ENCODE results near the gene WDR12. TPM values are rescaled to one million over a fixed set of nuclear protein-coding genes. Genes with fewer than 3 reads are reported as not detected.

The WDR12 gene
- total and polyA plus RNA-seq, 9 of the 15 experiments (the other 6 are each of a cell fraction or from before 2014, with no cell fraction given), result 109 to 554 (median 174) TPM

DNA sequence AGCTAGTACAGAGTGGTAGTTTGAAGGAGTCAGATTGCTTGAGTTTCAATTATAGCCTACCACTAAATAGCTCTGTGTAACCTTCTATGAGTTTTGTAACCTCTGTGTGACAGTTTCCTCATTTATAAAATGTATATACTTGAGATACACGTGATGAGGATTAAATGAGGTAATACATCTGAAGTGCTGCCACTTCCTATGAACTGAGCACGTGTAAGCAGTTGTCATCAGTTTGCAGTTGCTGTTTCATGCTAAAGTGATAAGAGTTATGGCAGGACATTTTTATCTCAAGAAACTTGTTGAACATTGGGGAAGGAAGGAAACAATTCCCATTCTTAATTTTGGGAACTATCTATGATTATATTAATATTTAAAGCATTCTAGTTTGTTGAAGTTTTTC is 39.1 kb upstream of the WDR12 start (continued):
- TF ChIP-seq RFX1 (IDR thresholded peaks at IDR 0.05) (no peak), RBM14 (IDR thresholded peaks at IDR 0.05; ENCODE audit: borderline replicate concordance, insufficient read depth, low read depth, low read length) (no peak), NONO (IDR thresholded peaks at IDR 0.05; ENCODE audit: low read depth in 2 of 2, low read length in 1 of 2) (no peak), HNRNPK (IDR thresholded peaks at IDR 0.05; ENCODE audit: low read depth, low read length, poor library complexity, severe bottlenecking) (no peak), KDM2B (CRISPR knock-in tag; IDR thresholded peaks at IDR 0.05) (no peak), SRSF9 (IDR thresholded peaks at IDR 0.05; ENCODE audit: borderline replicate concordance, low read depth, low read length) (no peak), ZC3H11A (IDR thresholded peaks at IDR 0.05; ENCODE audit: low read depth, low read length) (no peak), ZNF57 (CRISPR knock-in tag; IDR thresholded peaks at IDR 0.05) (no peak), KAT2B (IDR thresholded peaks at IDR 0.05; ENCODE audit: low read depth, low read length) (no peak), KDM5B (IDR thresholded peaks at IDR 0.05; ENCODE audit: insufficient replicate concordance, low read depth, low read length) (no peak), BHLHE40 (IDR thresholded peaks at IDR 0.05; ENCODE audit: low read length) (peak; percentile 97), MIER1 (IDR thresholded peaks at IDR 0.05; ENCODE audit: low read depth) (no peak), PRMT5 (CRISPR knock-in tag; IDR thresholded peaks at IDR 0.05) (no peak), MEIS2 (IDR thresholded peaks at IDR 0.05; ENCODE audit: partially characterized antibody) (peak; percentile 90)
- TF ChIP-seq, protein P1, sequence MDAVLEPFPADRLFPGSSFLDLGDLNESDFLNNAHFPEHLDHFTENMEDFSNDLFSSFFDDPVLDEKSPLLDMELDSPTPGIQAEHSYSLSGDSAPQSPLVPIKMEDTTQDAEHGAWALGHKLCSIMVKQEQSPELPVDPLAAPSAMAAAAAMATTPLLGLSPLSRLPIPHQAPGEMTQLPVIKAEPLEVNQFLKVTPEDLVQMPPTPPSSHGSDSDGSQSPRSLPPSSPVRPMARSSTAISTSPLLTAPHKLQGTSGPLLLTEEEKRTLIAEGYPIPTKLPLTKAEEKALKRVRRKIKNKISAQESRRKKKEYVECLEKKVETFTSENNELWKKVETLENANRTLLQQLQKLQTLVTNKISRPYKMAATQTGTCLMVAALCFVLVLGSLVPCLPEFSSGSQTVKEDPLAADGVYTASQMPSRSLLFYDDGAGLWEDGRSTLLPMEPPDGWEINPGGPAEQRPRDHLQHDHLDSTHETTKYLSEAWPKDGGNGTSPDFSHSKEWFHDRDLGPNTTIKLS (IDR thresholded peaks at IDR 0.05; ENCODE audit: borderline replicate concordance, low read depth), result no peak
- TF ChIP-seq, protein P2, sequence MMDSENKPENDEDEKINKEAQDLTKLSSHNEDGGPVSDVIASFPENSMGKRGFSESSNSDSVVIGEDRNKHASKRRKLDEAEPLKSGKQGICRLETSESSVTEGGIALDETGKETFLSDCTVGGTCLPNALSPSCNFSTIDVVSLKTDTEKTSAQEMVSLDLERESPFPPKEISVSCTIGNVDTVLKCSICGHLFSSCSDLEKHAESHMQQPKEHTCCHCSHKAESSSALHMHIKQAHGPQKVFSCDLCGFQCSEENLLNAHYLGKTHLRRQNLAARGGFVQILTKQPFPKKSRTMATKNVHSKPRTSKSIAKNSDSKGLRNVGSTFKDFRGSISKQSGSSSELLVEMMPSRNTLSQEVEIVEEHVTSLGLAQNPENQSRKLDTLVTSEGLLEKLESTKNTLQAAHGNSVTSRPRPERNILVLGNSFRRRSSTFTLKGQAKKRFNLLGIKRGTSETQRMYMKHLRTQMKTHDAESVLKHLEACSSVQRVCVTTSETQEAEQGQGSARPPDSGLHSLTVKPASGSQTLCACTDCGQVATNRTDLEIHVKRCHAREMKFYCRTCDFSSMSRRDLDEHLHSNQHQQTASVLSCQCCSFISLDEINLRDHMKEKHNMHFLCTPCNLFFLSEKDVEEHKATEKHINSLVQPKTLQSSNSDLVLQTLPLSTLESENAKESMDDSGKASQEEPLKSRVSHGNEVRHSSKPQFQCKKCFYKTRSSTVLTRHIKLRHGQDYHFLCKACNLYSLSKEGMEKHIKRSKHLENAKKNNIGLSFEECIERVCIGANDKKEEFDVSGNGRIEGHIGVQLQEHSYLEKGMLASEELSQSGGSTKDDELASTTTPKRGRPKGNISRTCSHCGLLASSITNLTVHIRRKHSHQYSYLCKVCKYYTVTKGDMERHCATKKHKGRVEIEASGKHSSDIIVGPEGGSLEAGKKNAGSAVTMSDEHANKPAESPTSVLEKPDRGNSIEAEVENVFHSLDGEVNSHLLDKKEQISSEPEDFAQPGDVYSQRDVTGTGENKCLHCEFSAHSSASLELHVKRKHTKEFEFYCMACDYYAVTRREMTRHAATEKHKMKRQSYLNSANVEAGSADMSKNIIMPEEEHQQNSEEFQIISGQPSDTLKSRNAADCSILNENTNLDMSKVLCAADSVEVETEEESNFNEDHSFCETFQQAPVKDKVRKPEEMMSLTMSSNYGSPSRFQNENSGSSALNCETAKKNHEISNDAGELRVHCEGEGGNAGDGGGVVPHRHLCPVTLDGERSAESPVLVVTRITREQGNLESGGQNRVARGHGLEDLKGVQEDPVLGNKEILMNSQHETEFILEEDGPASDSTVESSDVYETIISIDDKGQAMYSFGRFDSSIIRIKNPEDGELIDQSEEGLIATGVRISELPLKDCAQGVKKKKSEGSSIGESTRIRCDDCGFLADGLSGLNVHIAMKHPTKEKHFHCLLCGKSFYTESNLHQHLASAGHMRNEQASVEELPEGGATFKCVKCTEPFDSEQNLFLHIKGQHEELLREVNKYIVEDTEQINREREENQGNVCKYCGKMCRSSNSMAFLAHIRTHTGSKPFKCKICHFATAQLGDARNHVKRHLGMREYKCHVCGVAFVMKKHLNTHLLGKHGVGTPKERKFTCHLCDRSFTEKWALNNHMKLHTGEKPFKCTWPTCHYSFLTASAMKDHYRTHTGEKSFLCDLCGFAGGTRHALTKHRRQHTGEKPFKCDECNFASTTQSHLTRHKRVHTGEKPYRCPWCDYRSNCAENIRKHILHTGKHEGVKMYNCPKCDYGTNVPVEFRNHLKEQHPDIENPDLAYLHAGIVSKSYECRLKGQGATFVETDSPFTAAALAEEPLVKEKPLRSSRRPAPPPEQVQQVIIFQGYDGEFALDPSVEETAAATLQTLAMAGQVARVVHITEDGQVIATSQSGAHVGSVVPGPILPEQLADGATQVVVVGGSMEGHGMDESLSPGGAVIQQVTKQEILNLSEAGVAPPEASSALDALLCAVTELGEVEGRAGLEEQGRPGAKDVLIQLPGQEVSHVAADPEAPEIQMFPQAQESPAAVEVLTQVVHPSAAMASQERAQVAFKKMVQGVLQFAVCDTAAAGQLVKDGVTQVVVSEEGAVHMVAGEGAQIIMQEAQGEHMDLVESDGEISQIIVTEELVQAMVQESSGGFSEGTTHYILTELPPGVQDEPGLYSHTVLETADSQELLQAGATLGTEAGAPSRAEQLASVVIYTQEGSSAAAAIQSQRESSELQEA (IDR thresholded peaks at IDR 0.05; ENCODE audit: low read depth), result no peak
- TF ChIP-seq, protein P3, sequence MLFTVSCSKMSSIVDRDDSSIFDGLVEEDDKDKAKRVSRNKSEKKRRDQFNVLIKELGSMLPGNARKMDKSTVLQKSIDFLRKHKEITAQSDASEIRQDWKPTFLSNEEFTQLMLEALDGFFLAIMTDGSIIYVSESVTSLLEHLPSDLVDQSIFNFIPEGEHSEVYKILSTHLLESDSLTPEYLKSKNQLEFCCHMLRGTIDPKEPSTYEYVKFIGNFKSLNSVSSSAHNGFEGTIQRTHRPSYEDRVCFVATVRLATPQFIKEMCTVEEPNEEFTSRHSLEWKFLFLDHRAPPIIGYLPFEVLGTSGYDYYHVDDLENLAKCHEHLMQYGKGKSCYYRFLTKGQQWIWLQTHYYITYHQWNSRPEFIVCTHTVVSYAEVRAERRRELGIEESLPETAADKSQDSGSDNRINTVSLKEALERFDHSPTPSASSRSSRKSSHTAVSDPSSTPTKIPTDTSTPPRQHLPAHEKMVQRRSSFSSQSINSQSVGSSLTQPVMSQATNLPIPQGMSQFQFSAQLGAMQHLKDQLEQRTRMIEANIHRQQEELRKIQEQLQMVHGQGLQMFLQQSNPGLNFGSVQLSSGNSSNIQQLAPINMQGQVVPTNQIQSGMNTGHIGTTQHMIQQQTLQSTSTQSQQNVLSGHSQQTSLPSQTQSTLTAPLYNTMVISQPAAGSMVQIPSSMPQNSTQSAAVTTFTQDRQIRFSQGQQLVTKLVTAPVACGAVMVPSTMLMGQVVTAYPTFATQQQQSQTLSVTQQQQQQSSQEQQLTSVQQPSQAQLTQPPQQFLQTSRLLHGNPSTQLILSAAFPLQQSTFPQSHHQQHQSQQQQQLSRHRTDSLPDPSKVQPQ (CRISPR knock-in tag; IDR thresholded peaks at IDR 0.05; ENCODE audit: borderline replicate concordance), result peak; percentile 77; the same call in 1 of the 2 replicates

All from K562 (cell line).